ENCODE data around the gene THADA. TPM values are rescaled to one million over a fixed set of nuclear protein-coding genes. Genes with fewer than 3 reads are reported as not detected.

The THADA gene
- total and polyA plus RNA-seq, 7 experiments from 2014 or later: 11.7 to 43.0 (median 39.6) TPM

DNA sequence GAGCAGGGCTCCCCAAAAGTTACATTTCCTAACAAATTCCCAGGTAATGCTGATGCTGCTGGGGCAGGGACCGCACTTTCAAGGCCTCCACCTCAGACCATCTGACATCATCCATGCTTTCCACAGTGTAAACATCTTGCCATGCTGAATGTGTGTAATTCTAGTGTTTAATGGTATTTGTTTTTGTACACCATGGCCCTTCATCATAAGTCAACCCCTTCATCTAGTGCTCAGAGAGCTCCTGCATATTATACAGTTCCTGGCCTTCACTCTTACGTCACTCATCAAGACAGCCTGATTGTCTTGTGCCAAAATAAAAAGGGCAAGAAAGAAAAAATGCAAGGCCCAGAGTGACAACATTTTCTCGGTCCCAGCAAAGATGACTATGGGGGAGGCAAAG is 291.9 kb downstream of the THADA start:
- Mint-ChIP-seq H3K36me3 (peaks cover 2 to 38% (median 17%) of the 10 kb centered on the region in 5 donors), H3K27me3 (no peaks in the 10 kb centered on the region), H3K4me3 (no peak overlapping the region), H3K9me3 (no peaks in the 10 kb centered on the region), H3K27ac (no peak overlapping the region), H3K4me1 (peaks cover 0 to 20% (median 4%) of the 10 kb centered on the region in 7 donors)
- H3K4me3 ChIP-seq (ENCODE audit: low read length): no peak overlapping the region
- H3K9me3 ChIP-seq (ENCODE audit: control insufficient read depth in 2 of 3, low read length in 3 of 3): no peaks in the 10 kb centered on the region
- DNase-seq (no peak), ATAC-seq (no peak)
- POLR2A ChIA-PET: no interaction called here
- H3K36me3 ChIP-seq (ENCODE audit: control insufficient read depth in 2 of 3, insufficient read depth in 3 of 3, low read length in 3 of 3): no peaks in the 10 kb centered on the region
- H3K27ac ChIP-seq (ENCODE audit: low read depth, low read length): no peak overlapping the region
- no peaks in the 10 kb centered on the region for H3K27me3 ChIP-seq (ENCODE audit: control insufficient read depth in 2 of 2, insufficient read depth in 2 of 2, low read length in 2 of 2)
- H3K4me1 ChIP-seq (ENCODE audit: control insufficient read depth in 2 of 2, insufficient read depth in 2 of 2, low read length in 2 of 2): no peaks in the 10 kb centered on the region
- intact Hi-C loops (cut with micrococcal nuclease): no loop called here
- CTCF ChIA-PET: no interaction called here

DNA sequence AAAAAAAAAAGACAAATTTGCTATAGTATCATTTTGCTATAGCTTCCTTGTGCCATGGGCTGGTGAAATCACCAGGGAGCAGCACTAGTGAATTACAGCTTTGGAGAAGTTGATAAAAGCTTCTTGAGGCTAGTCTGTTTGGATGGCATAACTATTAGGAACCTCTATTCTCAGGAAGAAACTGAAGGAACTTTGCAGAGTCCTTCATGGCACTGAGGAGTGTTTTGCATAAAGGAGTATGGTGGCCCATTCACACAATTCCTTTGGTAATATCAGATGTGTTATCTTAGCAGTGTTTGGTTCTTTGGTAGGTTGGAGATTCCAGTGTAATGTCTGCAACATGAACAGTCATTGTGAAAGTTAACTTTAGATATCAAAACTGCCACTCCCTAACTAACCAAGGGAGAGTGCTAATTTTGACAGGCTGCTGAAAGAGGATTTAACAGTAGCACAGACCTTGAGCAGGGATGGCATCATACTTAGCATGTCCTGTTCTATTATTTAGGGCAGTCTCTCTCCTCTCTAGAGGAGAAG is 292.8 kb downstream of the THADA start:
- POLR2A ChIA-PET: interaction anchor here (0.6 kb wide), 1 partner anchor 57 kb away, joined by 3 read pairs; no protein-coding TSS in a partner anchor
- no peaks in the 10 kb centered on the region for H3K27me3 ChIP-seq (ENCODE audit: control insufficient read depth in 2 of 2, insufficient read depth in 2 of 2, low read length in 2 of 2)
- Mint-ChIP-seq H3K36me3 (peaks cover 1 to 34% (median 19%) of the 10 kb centered on the region in 5 donors), H3K4me1 (peaks cover 0 to 20% (median 4%) of the 10 kb centered on the region in 7 donors), H3K27me3 (no peaks in the 10 kb centered on the region), H3K4me3 (no peak overlapping the region), H3K9me3 (no peaks in the 10 kb centered on the region), H3K27ac (no peak overlapping the region)
- no peak overlapping the region for H3K27ac ChIP-seq (ENCODE audit: low read depth, low read length)
- intact Hi-C loops (cut with micrococcal nuclease): no loop called here
- H3K4me3 ChIP-seq (ENCODE audit: low read length): no peak overlapping the region
- DNase-seq: no peak
- H3K9me3 ChIP-seq (ENCODE audit: control insufficient read depth in 2 of 3, low read length in 3 of 3): no peaks in the 10 kb centered on the region
- CTCF ChIA-PET: no interaction called here
- ATAC-seq: no peak
- no peaks in the 10 kb centered on the region for H3K36me3 ChIP-seq (ENCODE audit: control insufficient read depth in 2 of 3, insufficient read depth in 3 of 3, low read length in 3 of 3)
- H3K4me1 ChIP-seq (ENCODE audit: control insufficient read depth in 2 of 2, insufficient read depth in 2 of 2, low read length in 2 of 2): no peaks in the 10 kb centered on the region

DNA sequence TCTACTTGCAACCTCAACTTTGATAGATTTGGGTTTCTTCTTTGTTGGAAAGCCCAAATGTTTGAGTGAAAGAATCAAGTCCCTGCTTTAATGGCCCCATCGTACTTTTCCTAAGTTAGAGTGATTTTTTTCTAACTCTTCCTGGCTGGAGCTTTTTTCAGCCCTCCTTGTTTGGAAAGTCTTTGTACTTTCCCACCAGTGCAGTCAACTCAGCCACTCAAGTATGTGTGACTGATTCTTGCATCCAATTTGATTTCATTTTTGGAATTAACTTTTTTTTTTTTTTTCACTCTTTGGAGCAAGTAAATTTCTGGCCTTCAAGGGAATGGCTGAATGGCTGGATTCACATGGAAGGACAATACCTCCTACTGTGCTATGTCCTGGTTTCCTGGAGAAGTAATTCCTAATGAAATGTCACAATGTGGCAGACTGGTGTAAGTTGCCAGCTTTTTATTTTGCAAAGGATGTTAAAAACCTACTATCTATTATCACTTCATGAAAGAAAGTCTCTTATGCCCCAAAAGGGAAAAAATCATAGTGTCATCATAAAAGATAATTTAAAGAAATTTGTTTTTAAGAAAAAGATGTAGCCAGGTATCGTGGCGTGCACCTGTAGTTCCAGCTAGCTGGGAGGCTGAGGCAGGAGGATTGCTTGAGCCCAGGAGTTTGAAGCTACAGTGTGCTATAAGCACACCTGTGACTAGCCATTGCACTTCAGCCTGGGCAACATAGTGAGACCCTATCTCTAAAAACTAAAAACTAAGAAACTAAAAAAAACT is 293.5 kb downstream of the THADA start:
- Histone ChIP-seq H3K4me1 (ENCODE audit: control insufficient read depth in 2 of 2, insufficient read depth in 2 of 2, low read length in 2 of 2) (no peaks in the 10 kb centered on the region), H3K27ac (ENCODE audit: low read depth, low read length) (no peak overlapping the region), H3K9me3 (ENCODE audit: control insufficient read depth in 2 of 3, low read length in 3 of 3) (no peaks in the 10 kb centered on the region), H3K27me3 (ENCODE audit: control insufficient read depth in 2 of 2, insufficient read depth in 2 of 2, low read length in 2 of 2) (no peaks in the 10 kb centered on the region), H3K4me3 (ENCODE audit: low read length) (no peak overlapping the region), H3K36me3 (ENCODE audit: control insufficient read depth in 2 of 3, insufficient read depth in 3 of 3, low read length in 3 of 3) (no peaks in the 10 kb centered on the region)
- no peak overlapping the region for H3K27ac Mint-ChIP-seq
- no peaks in the 10 kb centered on the region for H3K27me3 Mint-ChIP-seq
- H3K9me3 Mint-ChIP-seq: no peaks in the 10 kb centered on the region
- no peak overlapping the region for H3K4me3 Mint-ChIP-seq
- peaks cover 1 to 28% (median 18%) of the 10 kb centered on the region in 5 donors for H3K36me3 Mint-ChIP-seq
- intact Hi-C loops (cut with micrococcal nuclease): no loop called here
- peaks cover 0 to 20% (median 4%) of the 10 kb centered on the region in 7 donors for H3K4me1 Mint-ChIP-seq
- DNase-seq: no peak
- ATAC-seq: no peak
- ChIA-PET POLR2A (interaction anchor here (0.6 kb wide), 2 partner anchors 55 to 57 kb away, joined by 3 read pairs; no protein-coding TSS in a partner anchor), CTCF (no interaction called here)

DNA sequence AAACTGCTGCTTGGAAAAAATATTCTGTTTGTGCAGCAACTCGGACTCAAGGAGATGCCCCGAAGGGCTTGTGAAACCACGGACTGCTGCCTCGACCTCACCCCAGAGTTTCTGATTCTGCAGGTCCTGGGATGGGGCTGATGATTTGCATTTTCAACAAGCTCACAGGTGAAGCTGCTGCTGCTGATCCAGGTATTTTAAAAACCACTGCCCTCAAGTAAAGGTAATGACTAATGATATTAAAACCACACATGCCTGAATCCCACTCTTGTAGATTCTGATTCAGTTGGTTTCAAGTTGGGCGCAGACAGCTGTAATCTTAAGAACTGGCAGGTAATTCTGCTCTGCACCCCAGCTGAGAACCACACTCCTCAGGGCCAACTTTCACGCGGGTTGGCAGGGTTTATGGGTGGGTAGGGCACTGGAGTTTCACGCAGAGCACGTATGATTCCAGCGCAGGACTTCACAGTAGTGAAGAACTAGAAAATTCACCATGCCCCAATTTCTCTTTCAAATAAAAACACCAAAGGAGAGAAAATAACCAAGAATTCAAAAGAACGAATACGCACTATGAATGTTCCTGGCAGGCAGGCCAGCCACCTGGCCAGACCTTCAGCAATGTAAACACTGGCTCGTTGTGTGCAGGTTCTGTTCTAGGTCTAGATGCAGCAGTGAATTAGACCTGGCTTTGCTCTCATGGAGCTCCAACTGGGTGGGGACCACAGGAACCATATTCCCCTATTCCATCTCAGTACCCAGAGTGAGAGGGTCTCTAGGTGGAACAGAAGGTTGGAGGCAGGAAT is 294.9 kb downstream of the THADA start:
- Mint-ChIP-seq H3K27me3 (no peaks in the 10 kb centered on the region), H3K36me3 (peaks cover 3 to 24% (median 13%) of the 10 kb centered on the region in 5 donors), H3K4me3 (no peak overlapping the region), H3K4me1 (peaks cover 0 to 20% (median 4%) of the 10 kb centered on the region in 7 donors), H3K27ac (no peak overlapping the region), H3K9me3 (no peaks in the 10 kb centered on the region)
- no peaks in the 10 kb centered on the region for H3K27me3 ChIP-seq (ENCODE audit: control insufficient read depth in 2 of 2, insufficient read depth in 2 of 2, low read length in 2 of 2)
- no peaks in the 10 kb centered on the region for H3K9me3 ChIP-seq (ENCODE audit: control insufficient read depth in 2 of 3, low read length in 3 of 3)
- no peak overlapping the region for H3K4me3 ChIP-seq (ENCODE audit: low read length)
- DNase-seq (no peak), ATAC-seq (no peak)
- intact Hi-C loops (cut with micrococcal nuclease): no loop called here
- POLR2A ChIA-PET: no interaction called here
- H3K4me1 ChIP-seq (ENCODE audit: control insufficient read depth in 2 of 2, insufficient read depth in 2 of 2, low read length in 2 of 2): no peaks in the 10 kb centered on the region
- no peak overlapping the region for H3K27ac ChIP-seq (ENCODE audit: low read depth, low read length)
- CTCF ChIA-PET: no interaction called here
- no peaks in the 10 kb centered on the region for H3K36me3 ChIP-seq (ENCODE audit: control insufficient read depth in 2 of 3, insufficient read depth in 3 of 3, low read length in 3 of 3)

DNA sequence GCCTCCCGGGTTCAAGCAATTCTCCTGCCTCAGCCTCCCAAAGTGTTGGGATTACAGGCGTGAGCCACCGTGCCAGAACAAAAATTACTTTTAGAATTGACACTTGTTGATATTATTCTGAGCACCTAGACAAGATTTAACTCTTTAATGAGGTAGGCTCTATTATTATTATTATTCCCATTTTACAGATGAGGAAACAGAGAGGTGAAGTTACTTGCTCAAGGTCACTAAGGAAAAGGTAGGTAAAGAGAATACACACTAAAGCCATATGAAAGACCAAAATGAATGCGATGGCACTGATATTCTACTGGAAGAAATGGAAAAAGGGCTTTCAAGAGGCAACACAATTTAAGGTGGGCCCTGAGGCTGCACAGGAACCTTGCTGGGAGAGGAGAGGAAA is 295.6 kb downstream of the THADA start:
- Mint-ChIP-seq H3K27me3 (no peaks in the 10 kb centered on the region), H3K9me3 (no peaks in the 10 kb centered on the region), H3K36me3 (peaks cover 2 to 23% (median 13%) of the 10 kb centered on the region in 5 donors), H3K4me1 (peaks cover 0 to 16% (median 4%) of the 10 kb centered on the region in 7 donors), H3K27ac (peak overlapping the region in 1 of 9 donors; percentile 9), H3K4me3 (no peak overlapping the region)
- H3K9me3 ChIP-seq (ENCODE audit: control insufficient read depth in 2 of 3, low read length in 3 of 3): no peaks in the 10 kb centered on the region
- ATAC-seq (no peak), DNase-seq (no peak)
- no peak overlapping the region for H3K27ac ChIP-seq (ENCODE audit: low read depth, low read length)
- intact Hi-C loops (cut with micrococcal nuclease): no loop called here
- H3K4me3 ChIP-seq (ENCODE audit: low read length): no peak overlapping the region
- ChIA-PET POLR2A (no interaction called here), CTCF (no interaction called here)
- no peaks in the 10 kb centered on the region for H3K4me1 ChIP-seq (ENCODE audit: control insufficient read depth in 2 of 2, insufficient read depth in 2 of 2, low read length in 2 of 2)
- no peaks in the 10 kb centered on the region for H3K27me3 ChIP-seq (ENCODE audit: control insufficient read depth in 2 of 2, insufficient read depth in 2 of 2, low read length in 2 of 2)
- H3K36me3 ChIP-seq (ENCODE audit: control insufficient read depth in 2 of 3, insufficient read depth in 3 of 3, low read length in 3 of 3): no peaks in the 10 kb centered on the region

DNA sequence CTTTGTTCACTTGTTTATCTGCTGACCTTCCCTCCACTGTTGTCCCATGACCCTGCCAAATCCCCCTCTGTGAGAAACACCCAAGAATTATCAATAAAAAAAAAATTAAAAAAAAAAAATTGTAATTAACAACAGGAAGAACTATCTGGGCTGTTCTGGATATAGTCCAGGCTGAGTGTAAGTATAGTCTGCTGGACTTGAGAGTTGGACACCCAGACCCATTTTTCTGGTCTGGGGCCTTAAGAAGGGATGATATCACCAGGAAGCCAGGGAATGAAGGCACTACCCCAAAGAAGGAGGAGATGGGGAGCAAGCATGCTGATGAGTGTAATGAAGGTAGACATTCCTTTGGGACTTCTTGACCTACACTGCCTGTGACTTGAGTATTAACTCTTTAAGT is 297.3 kb downstream of the THADA start:
- CTCF ChIA-PET: no interaction called here

More for the DNA sequence above, 297.3 kb downstream of the THADA start:
- POLR2A ChIA-PET: no interaction called here
- DNase-seq: no peak
- H3K36me3 Mint-ChIP-seq: peaks cover 4 to 29% (median 8%) of the 10 kb centered on the region in 5 donors
- Histone ChIP-seq H3K27ac (ENCODE audit: low read depth, low read length) (no peak overlapping the region), H3K4me3 (ENCODE audit: low read length) (no peak overlapping the region), H3K36me3 (ENCODE audit: control insufficient read depth in 2 of 3, insufficient read depth in 3 of 3, low read length in 3 of 3) (no peaks in the 10 kb centered on the region), H3K4me1 (ENCODE audit: control insufficient read depth in 2 of 2, insufficient read depth in 2 of 2, low read length in 2 of 2) (no peaks in the 10 kb centered on the region), H3K27me3 (ENCODE audit: control insufficient read depth in 2 of 2, insufficient read depth in 2 of 2, low read length in 2 of 2) (no peaks in the 10 kb centered on the region), H3K9me3 (ENCODE audit: control insufficient read depth in 2 of 3, low read length in 3 of 3) (no peaks in the 10 kb centered on the region)
- H3K9me3 Mint-ChIP-seq: no peaks in the 10 kb centered on the region
- H3K27me3 Mint-ChIP-seq: no peaks in the 10 kb centered on the region
- no peak overlapping the region for H3K4me3 Mint-ChIP-seq
- ATAC-seq: no peak
- peaks cover 0 to 23% (median 12%) of the 10 kb centered on the region in 7 donors for H3K4me1 Mint-ChIP-seq
- intact Hi-C loops (cut with micrococcal nuclease): no loop called here
- no peak overlapping the region for H3K27ac Mint-ChIP-seq
